ENCODE data around the gene C4A. TPM values are rescaled to one million over a fixed set of nuclear protein-coding genes. Genes with fewer than 3 reads are reported as not detected.

Gene C4A
- total RNA-seq, 1 experiment from 2014 or later: 7.0 TPM

GRCh38 chr6:31935823-31936222 lies 46.0 kb upstream of the C4A start:
- CTCF ChIA-PET: no interaction called here
- POLR2A ChIA-PET (ENCODE audit: unreplicated experiment): no interaction called here
- no TSS peak for BruUV-seq (replicated peaks)

DNA sequence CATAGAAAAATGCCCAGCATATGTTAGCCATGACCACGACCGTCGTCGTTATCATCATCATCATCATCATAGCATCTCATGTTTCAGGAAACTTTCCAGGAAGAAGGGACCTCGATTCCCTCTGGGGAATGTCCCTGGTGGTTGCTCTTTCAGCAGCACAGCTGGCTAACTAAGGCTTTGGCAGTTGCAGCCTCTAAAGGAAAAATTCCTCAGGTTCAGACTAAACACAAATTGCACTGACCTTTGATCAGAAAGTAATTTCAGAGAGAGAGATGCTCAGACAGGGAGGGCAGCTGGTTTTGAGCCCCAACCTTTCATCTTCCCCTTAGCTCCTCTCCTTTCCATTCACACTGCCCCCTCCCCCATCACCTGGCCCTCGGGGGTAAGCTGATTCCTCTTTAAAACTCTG lies 41.6 kb upstream of the C4A start:
- POLR2A ChIA-PET (ENCODE audit: unreplicated experiment): interaction anchor here (0.6 kb wide), 1 partner anchor 82 kb away, joined by 11 read pairs; no protein-coding TSS in a partner anchor
- CTCF ChIA-PET: no interaction called here
- Histone ChIP-seq H4K20me1 (ENCODE audit: insufficient read depth) (no peaks in the 10 kb centered on the region), H3K4me3 (no peak overlapping the region), H3K9me2 (ENCODE audit: insufficient read depth) (no peaks in the 10 kb centered on the region), H3K9me3 (ENCODE audit: insufficient read depth, low read depth) (no peaks in the 10 kb centered on the region), H3K4me1 (replicated peaks; ENCODE audit: insufficient read depth) (peaks cover 28% of the 10 kb centered on the region), H3K27me3 (ENCODE audit: insufficient read depth, low read depth) (no peaks in the 10 kb centered on the region), H3K27ac (no peak overlapping the region), H3K4me2 (peak overlapping the region; percentile 36), H3K36me3 (ENCODE audit: low read depth) (no peaks in the 10 kb centered on the region), H3K79me2 (ENCODE audit: low read depth) (no peaks in the 10 kb centered on the region), H3F3A (ENCODE audit: insufficient read depth, low read depth) (peaks cover 14% of the 10 kb centered on the region; the same call in 1 of the 2 replicates), H2AFZ (no peak overlapping the region)
- intact Hi-C loops (cut with micrococcal nuclease; ENCODE audit: unreplicated experiment): no loop called here
- DNase-seq: peak; percentile 52 to 72
- BruUV-seq (replicated peaks): no TSS peak
- TF ChIP-seq EZH2 (IDR thresholded peaks at IDR 0.05; ENCODE audit: low read depth) (no peak), CTCF (conservative IDR thresholded peaks at IDR 0.05) (no peak)

More at GRCh38 chr6:31935823-31936222, 46.0 kb upstream of the C4A start:
- no peaks in the 10 kb centered on the region for H3K79me2 ChIP-seq (ENCODE audit: low read depth)
- H4K20me1 ChIP-seq (ENCODE audit: insufficient read depth): no peaks in the 10 kb centered on the region
- H3K36me3 ChIP-seq (ENCODE audit: low read depth): no peaks in the 10 kb centered on the region
- no peak for DNase-seq
- no peaks in the 10 kb centered on the region for H3K9me2 ChIP-seq (ENCODE audit: insufficient read depth)
- no peak overlapping the region for H3K27ac ChIP-seq
- H3K4me3 ChIP-seq: no peak overlapping the region
- no peaks in the 10 kb centered on the region for H3K9me3 ChIP-seq (ENCODE audit: insufficient read depth, low read depth)
- H3F3A ChIP-seq (ENCODE audit: insufficient read depth, low read depth): peaks cover 12% of the 10 kb centered on the region; the same call in 1 of the 2 replicates
- H3K27me3 ChIP-seq (ENCODE audit: insufficient read depth, low read depth): no peaks in the 10 kb centered on the region
- peaks cover 12% of the 10 kb centered on the region for H3K4me1 ChIP-seq (replicated peaks; ENCODE audit: insufficient read depth)
- no peak for TF ChIP-seq CTCF (conservative IDR thresholded peaks at IDR 0.05)
- TF ChIP-seq EZH2 (IDR thresholded peaks at IDR 0.05; ENCODE audit: low read depth): no peak
- H3K4me2 ChIP-seq: no peak overlapping the region
- no peak overlapping the region for H2AFZ ChIP-seq
- intact Hi-C loops (cut with micrococcal nuclease; ENCODE audit: unreplicated experiment): no loop called here

DNA sequence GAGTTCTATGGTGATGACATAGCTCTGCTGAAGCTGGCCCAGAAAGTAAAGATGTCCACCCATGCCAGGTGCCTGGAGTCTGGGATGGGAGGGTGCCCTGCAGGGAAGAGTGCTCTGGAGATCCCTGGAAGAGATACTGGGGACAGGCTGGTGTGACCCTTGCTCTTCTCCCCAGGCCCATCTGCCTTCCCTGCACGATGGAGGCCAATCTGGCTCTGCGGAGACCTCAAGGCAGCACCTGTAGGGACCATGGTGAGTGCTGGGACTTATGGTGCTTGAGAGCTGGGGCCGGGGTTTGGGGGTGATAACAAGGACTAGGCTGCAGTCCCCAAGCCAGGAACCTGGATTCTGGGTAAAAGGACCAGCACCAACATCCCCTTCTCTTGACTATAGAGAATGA lies 38.1 kb upstream of the C4A start:
- no peak for DNase-seq
- no peaks in the 10 kb centered on the region for H3K36me3 ChIP-seq (ENCODE audit: low read depth)
- H3K27me3 ChIP-seq (ENCODE audit: insufficient read depth, low read depth): no peaks in the 10 kb centered on the region
- H3K9me2 ChIP-seq (ENCODE audit: insufficient read depth): no peaks in the 10 kb centered on the region; the same call in 1 of the 2 replicates
- CTCF ChIA-PET: no interaction called here
- H3K4me3 ChIP-seq: no peak overlapping the region
- H3K27ac ChIP-seq: no peak overlapping the region
- no peak overlapping the region for H3K4me2 ChIP-seq
- intact Hi-C loops (cut with micrococcal nuclease; ENCODE audit: unreplicated experiment): no loop called here
- POLR2A ChIA-PET (ENCODE audit: unreplicated experiment): no interaction called here
- H3K9me3 ChIP-seq (ENCODE audit: insufficient read depth, low read depth): no peaks in the 10 kb centered on the region
- H2AFZ ChIP-seq: no peak overlapping the region
- H3K79me2 ChIP-seq (ENCODE audit: low read depth): no peaks in the 10 kb centered on the region
- H3K4me1 ChIP-seq (replicated peaks; ENCODE audit: insufficient read depth): peaks cover 55% of the 10 kb centered on the region
- no TSS peak for BruUV-seq (replicated peaks)
- no peak for TF ChIP-seq EZH2 (IDR thresholded peaks at IDR 0.05; ENCODE audit: low read depth)
- no peak for TF ChIP-seq CTCF (conservative IDR thresholded peaks at IDR 0.05)
- no peaks in the 10 kb centered on the region for H4K20me1 ChIP-seq (ENCODE audit: insufficient read depth)
- H3F3A ChIP-seq (ENCODE audit: insufficient read depth, low read depth): peaks cover 33% of the 10 kb centered on the region; the same call in 1 of the 2 replicates
